ENCODE data around the gene MYO1D.

DNA sequence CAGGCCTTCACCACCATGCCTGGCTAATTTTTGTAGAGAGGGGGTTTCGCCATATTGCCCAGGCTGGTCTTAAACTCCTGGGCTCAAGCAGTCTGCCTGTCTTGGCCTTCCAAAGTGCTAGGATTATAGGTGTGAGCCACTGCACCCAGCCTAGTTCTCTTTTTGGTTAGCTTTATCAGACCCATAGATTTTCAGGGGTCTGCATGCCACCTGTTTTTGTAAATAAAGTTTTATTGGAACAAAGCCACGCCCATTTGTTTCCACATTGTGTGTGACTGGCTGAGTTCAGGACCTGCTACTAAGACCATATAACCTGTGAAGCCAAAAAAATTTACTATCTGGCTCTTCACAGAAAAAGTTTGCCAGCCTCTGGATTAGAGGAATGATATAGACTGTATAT lies 425.0 kb downstream of the MYO1D start:
- TF ChIP-seq EZH2 (IDR thresholded peaks at IDR 0.05; ENCODE audit: borderline replicate concordance, low read depth, low read length, severe bottlenecking) (no peak), FOS (IDR thresholded peaks at IDR 0.05; ENCODE audit: borderline replicate concordance, insufficient read depth, low read length) (no peak), POLR2AphosphoS5 (IDR thresholded peaks at IDR 0.05; ENCODE audit: insufficient read depth, low read depth, low read length) (no peak), JUN (IDR thresholded peaks at IDR 0.05; ENCODE audit: borderline replicate concordance, insufficient read depth, insufficient read length, low read depth) (no peak), POLR2A (IDR thresholded peaks at IDR 0.05; ENCODE audit: low read depth, low read length) (no peak), MYC (IDR thresholded peaks at IDR 0.05; ENCODE audit: low read depth, low read length) (no peak)
- TF ChIP-seq, protein P1, sequence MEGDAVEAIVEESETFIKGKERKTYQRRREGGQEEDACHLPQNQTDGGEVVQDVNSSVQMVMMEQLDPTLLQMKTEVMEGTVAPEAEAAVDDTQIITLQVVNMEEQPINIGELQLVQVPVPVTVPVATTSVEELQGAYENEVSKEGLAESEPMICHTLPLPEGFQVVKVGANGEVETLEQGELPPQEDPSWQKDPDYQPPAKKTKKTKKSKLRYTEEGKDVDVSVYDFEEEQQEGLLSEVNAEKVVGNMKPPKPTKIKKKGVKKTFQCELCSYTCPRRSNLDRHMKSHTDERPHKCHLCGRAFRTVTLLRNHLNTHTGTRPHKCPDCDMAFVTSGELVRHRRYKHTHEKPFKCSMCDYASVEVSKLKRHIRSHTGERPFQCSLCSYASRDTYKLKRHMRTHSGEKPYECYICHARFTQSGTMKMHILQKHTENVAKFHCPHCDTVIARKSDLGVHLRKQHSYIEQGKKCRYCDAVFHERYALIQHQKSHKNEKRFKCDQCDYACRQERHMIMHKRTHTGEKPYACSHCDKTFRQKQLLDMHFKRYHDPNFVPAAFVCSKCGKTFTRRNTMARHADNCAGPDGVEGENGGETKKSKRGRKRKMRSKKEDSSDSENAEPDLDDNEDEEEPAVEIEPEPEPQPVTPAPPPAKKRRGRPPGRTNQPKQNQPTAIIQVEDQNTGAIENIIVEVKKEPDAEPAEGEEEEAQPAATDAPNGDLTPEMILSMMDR (IDR thresholded peaks at IDR 0.05; ENCODE audit: extremely low read depth in 1 of 2, insufficient read depth in 1 of 2, low read depth in 1 of 2, low read length in 2 of 2): no peak
- TF ChIP-seq, protein P2, sequence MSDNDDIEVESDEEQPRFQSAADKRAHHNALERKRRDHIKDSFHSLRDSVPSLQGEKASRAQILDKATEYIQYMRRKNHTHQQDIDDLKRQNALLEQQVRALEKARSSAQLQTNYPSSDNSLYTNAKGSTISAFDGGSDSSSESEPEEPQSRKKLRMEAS (IDR thresholded peaks at IDR 0.05; ENCODE audit: insufficient read depth, insufficient read length): no peak
